ENCODE results near the gene MDK.

Gene MDK

DNA sequence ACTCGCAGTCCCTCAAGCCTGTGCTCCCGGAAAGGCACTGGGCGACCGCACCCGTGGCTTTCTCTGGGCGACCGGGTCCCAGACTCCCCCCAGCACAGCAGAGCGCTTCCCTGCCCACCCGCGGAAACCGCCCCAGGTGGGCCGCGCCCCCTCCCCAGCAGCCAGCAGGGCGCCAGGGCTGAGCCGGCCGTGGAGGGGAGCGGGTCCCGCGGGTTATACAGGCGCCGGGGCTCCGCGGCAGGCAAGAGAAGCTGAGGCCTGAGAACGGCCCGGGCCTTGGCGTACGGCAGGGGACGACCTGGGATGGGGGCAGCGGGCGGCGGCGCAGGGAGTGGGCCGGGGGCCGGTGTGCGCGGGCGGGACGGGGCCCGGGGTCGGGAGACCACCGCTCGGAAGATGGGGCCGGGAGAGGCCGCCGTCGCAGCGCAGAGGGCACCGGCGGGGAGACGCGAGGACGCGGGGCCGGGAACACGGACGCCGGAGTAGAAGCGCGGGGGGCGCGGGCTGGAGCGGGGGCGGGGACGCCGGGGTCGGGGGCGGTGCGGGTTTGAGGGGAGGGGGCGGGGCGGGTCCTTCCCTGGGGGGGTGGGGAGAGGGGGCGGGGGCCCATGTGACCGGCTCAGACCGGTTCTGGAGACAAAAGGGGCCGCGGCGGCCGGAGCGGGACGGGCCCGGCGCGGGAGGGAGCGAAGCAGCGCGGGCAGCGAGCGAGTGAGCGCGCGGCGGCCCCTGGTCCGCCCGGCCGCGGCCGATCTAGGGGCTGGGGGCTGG lies at the start of gene MDK:
Gene MDK, plus strand, starts transcription at position 622 of the 771 bp plus-strand sequence. CDS start 389 bp downstream, outside the sequence.
- DNase-seq (ENCODE audit: low read depth) = no peak

- no peak for DNase-seq (ENCODE audit: low read depth)
Observed at GRCh38 chr11:46332093-46332567, 49.3 kb upstream of the MDK start.

DNA sequence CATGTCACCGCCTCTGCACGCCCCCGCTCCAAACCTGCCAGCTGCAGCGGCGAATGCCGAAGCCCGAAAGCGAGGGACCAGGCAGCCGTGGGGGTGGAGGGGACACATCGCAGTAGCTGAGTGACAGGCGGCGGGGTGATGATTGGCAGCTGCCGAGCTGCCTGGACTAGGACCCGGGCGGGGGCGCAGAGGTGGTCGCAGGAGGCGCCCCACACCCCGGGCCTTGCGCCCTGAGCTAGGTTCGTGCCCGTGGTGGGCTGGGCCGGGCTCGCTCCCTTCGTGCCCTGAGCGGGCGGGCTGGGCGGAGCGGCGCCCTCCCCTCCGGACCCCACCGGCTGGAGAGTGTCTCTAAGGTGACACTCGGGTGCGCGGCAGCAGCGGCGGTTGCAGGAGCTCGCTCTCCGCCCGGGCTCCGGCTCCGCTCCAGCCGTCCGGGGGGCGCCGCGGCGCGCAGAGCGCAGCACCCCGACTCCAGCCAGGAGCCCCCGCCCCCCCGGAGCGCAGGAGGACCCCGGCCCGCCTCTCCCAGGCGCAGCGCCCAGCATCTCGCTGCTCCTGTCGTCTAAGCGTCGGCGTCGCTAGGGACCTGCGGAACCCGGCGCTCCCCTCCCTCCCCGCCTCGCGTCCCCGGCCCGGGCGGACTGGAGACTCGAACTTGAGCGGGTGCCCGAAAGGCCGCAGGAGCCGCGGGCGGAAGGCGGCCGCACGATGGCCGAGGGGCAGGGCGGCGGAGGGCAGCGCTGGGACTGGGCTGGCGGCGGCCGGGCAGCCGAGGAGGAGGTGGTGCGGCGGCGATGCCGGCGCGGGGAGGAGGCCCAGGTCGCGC lies 48.7 kb upstream of the MDK start:
- no peak for DNase-seq (ENCODE audit: low read depth)

GRCh38 chr11:46333394-46333947 lies 48.0 kb upstream of the MDK start:
- no peak for DNase-seq (ENCODE audit: low read depth)

- DNase-seq (ENCODE audit: low read depth) = no peak
Observed at GRCh38 chr11:46334211-46334610, 47.3 kb upstream of the MDK start.

GRCh38 chr11:46335271-46335670 lies 46.2 kb upstream of the MDK start:
- no peak for DNase-seq (ENCODE audit: low read depth)

DNA sequence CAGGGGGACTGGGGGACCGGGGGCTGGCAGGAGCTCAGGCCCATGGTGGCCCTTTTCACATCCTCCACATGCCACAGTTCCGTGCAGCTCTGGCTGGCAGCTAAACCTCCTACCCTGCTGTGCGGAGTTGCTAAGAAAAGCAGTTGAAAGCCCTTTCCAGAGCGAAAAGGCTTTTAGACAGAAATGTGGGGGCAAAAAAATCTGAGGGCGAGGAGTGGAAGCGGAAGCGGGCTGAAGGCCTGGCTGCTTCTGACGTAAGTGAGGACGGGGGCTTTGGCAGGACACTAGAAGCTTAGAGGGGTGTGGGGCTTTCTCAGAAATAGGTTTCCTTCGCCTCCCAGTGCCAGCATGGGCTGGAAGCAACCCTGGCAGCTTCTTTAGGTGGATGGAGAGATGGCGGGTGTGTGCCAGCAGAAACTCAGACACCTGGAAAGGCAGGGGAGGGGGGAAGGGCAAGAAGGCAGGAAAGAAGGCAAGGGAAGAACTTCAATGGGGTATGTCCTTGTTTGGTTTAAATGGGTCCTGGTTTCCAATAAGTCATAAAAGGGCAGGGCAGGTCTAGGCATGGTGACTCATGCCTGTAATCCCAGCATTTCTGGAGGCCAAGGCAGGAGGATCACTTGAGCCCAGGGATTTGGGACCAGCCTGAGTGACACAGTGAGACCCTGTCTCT lies 45.4 kb upstream of the MDK start:
- DNase-seq (ENCODE audit: low read depth) = no peak

DNA sequence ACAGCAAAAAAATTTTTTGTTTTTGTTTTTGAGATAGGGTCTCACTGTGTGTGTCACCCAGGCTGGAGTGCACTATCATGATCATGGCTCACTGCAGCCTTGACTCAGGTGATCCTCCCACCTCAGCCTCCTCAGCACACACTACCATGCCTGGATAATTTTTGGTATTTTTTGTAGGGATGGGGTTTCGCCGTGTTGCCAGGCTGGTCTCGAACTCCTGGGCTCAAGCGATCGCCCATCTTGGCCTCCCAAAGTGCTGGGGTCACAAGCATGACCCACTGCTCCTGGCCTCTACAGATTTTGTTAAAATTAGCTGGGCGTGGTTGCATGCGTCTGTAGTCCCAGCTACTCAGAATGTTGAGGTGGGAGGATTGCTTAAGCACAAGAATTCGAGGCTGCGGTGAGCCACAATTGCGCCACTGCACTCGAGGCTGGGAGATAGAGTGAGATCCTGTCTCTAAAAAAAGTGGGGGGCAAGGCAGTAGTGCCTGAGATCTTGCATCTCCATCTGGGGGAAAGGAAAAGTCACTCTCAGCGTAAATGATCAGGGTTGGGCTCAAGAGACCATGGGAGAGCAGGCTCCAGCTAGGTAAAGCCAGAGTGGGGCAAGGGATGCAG lies 44.8 kb upstream of the MDK start:
- no peak for DNase-seq (ENCODE audit: low read depth)

DNA sequence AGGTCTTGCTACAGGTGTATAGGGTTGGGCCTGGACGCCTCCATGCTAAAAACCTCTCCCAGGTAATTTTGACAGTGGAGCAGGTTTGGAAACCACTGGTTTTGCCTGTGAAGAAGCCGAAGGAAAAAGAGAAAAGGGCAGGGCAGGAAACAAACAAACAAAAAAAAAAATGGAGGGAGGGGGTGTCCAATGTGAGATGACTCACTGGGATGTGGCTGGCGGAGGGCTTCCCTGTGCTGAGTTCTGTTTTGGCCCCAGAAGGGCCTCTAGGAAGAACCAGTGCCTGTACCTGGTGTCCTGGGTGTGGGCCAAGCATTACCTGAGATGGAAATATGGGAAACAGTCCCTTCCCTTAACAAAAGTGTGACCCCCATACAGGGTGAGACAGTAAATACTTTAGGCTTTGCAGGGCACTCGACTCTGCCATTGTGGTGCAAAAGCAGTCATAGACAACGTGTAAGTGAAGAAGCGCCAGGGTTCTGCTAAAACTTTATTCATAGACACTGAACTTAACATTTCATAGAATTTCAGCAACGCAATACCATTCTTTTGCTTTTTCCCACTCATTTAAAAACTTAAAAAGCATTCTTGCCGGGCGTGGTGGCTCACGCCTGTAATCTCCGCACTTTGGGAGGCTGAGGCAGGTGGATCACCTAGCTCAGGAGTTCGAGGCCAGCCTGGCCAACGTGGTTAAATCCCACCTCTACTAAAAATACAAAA lies 43.7 kb upstream of the MDK start:
- no peak for DNase-seq (ENCODE audit: low read depth)

GRCh38 chr11:46338636-46338987 lies 42.9 kb upstream of the MDK start:
- no peak for DNase-seq (ENCODE audit: low read depth)

GRCh38 chr11:46338988-46339666 lies 42.3 kb upstream of the MDK start:
- DNase-seq (ENCODE audit: low read depth) = no peak

DNA sequence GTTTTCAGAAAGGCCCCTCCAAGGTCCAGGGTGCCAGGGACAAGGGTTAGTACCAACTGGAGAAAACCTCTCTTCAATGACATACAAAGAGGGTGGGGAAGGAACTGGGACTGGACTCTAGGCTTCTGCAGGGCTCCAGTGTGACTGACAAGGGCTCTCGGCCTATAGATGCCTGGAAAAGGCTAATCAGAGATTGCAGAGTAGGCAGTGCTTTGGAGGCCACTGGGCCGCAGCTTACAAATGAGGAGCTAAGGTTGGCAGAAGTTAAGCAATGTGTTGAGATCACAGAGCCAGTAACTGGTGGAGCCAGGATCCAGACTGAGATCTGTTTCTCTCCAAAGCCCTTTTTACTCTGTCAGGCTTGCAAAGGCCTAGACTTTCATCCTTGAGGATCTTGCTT lies 41.7 kb upstream of the MDK start:
- no peak for DNase-seq (ENCODE audit: low read depth)

DNA sequence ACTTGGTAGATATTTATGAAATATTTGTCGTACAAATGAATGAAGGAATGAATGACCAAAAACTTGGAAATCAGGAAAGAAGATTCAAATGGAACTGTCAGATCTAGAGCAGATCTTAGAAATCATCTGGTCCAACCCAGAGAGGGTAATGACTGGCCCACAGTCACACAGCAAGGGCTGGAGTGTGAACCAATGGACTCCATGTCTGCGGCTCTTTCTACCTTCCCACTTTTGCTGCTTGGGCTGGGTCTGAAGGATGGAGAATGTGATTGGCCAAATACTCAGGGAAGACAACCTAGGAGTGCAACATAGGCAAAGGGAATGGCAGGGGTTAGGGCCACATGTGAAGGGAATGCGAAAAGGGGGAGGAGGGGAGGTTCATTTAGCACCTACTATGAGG lies 40.0 kb upstream of the MDK start:
- DNase-seq (ENCODE audit: low read depth) = no peak

DNA sequence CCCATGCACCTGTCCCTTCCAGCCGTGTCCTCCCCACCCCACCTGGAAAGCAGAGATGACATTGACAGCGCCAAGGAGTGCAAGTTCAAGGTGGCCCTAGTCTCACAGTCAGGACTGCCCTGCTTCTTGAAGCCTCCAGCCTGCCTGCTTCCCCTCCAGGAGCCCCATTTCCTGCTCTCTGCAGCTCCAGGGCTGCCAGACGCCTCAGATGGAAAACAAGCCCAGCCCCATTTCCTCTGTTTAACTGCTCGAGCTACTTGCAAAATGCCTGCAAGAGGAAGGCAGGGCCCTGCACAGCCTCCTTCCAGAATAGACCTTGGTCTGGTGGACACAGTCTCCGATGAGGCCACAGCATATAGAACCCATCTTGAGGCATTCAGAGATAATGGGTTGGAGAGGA lies 39.2 kb upstream of the MDK start:
- DNase-seq (ENCODE audit: low read depth) = no peak

- DNase-seq (ENCODE audit: low read depth) = no peak
Observed at GRCh38 chr11:46343520-46343919, 37.9 kb upstream of the MDK start.

- DNase-seq (ENCODE audit: low read depth) = no peak
Observed at GRCh38 chr11:46345131-46345597, 36.3 kb upstream of the MDK start.

DNA sequence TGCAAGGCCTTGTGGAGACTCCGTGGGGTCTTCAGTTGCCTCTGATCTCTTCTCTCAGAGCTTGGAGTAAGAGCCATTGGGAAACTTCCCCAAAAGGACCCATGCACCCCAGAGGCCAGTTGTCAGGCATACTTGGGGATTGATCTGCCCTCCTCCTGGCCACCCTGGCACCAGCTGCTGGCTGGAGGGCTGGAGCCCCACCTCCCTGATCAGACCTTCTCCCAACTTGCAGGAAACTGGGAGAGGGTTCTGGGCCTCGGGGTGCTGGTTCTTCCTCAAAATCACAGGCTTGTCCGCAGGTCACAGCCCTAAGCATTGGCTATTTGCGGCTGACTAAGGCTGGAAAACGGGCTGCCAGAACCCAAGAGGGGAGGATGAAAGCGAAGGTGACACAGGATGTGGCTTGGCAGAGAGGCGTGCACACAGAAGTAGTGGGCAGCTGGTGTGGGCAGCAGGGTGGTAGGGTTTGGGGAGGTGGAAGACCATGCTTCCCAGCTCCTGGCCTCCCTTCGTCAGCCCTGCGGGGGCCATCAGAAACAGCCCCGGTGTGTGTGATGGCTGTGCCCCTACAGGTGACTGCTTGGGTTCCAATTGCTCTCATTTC lies 35.5 kb upstream of the MDK start:
- DNase-seq (ENCODE audit: low read depth) = no peak

- no peak for DNase-seq (ENCODE audit: low read depth)
Observed at GRCh38 chr11:46346886-46347636, 34.4 kb upstream of the MDK start, which contains the start of gene DGKZ. Gene DGKZ, plus strand, starts transcription at chr11:46347463. Its CDS starts 197 bp downstream, at chr11:46347660.

GRCh38 chr11:46347637-46348311 lies 33.7 kb upstream of the MDK start:
- DNase-seq (ENCODE audit: low read depth) = no peak

Measured in stromal cell of bone marrow (primary cell).